ENCODE data around the gene ZNF618. TPM values are rescaled to one million over a fixed set of nuclear protein-coding genes. Genes with fewer than 3 reads are reported as not detected.

Gene ZNF618
- total RNA-seq, 1 experiment from 2014 or later = not detected

DNA sequence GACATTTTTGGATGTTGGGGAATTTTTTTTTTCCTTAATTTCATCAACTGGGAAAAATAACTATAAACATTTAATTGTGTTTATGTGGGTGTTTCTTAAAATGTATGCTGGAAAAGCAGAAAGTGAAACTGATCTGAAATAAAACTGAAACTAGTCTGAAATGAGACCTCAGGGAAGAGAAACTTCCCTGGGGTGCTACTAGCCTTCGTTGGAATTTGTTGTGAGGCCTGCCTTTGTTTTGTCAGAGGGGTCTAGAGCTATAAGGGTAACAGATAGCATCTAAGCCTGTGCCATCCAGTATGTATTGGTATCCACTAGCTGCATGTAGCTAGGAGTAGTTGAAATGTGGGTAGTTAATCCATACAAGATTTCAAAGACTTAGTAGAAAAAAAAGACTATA lies 10.4 kb downstream of the ZNF618 start:
- no peaks in the 10 kb centered on the region for H4K20me1 ChIP-seq (ENCODE audit: insufficient read depth, low read depth, low read length)
- no peaks in the 10 kb centered on the region for H3K79me2 ChIP-seq (ENCODE audit: low read length)
- no peak overlapping the region for H3K4me2 ChIP-seq (ENCODE audit: low read depth, low read length, poor library complexity, severe bottlenecking)
- H3K9ac ChIP-seq (ENCODE audit: low read length) = no peak overlapping the region
- no peaks in the 10 kb centered on the region for H3K9me2 ChIP-seq (replicated peaks; ENCODE audit: insufficient read depth, low read length)
- H3K4me3 ChIP-seq (ENCODE audit: low read length) = no peak overlapping the region
- no peaks in the 10 kb centered on the region for H3K36me3 ChIP-seq (ENCODE audit: insufficient read depth, low read length)
- H2AFZ ChIP-seq (ENCODE audit: low read length) = no peak overlapping the region
- no peaks in the 10 kb centered on the region for H3K27me3 ChIP-seq (ENCODE audit: low read length)
- no peaks in the 10 kb centered on the region for H3K4me1 ChIP-seq (ENCODE audit: low read length)
- no peak for DNase-seq
- no peak overlapping the region for H3K27ac ChIP-seq (ENCODE audit: low read length)
- no peaks in the 10 kb centered on the region for H3K9me3 ChIP-seq (ENCODE audit: low read length)

DNA sequence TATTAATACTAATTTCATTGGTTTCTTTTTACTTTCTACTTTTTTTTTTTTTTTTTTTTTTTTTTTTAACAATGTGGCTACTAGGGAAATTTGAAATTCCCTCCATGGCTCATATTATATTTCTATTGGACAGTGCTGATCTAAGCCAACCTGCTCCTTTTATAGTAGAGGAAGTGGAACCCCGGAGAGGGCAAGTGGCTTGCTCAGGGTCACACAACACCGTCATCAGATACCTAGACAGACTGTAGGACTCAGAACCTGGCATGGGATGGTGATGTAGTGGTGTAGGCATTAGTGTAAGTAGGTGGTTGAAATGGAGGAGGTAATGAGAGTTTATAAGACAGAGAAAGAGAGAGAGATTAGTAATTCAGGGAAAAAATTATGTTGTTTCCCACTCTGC lies 10.8 kb downstream of the ZNF618 start:
- Histone ChIP-seq H3K36me3 (ENCODE audit: insufficient read depth, low read length) (no peaks in the 10 kb centered on the region), H3K27ac (ENCODE audit: low read length) (no peak overlapping the region), H3K4me1 (ENCODE audit: low read length) (no peaks in the 10 kb centered on the region), H3K9me3 (ENCODE audit: low read length) (no peaks in the 10 kb centered on the region), H3K4me2 (ENCODE audit: low read depth, low read length, poor library complexity, severe bottlenecking) (no peak overlapping the region), H3K4me3 (ENCODE audit: low read length) (no peak overlapping the region), H3K9me2 (replicated peaks; ENCODE audit: insufficient read depth, low read length) (no peaks in the 10 kb centered on the region), H3K9ac (ENCODE audit: low read length) (no peak overlapping the region), H2AFZ (ENCODE audit: low read length) (no peak overlapping the region), H4K20me1 (ENCODE audit: insufficient read depth, low read depth, low read length) (no peaks in the 10 kb centered on the region), H3K27me3 (ENCODE audit: low read length) (no peaks in the 10 kb centered on the region), H3K79me2 (ENCODE audit: low read length) (no peaks in the 10 kb centered on the region)
- DNase-seq = no peak

- H3K36me3 ChIP-seq (ENCODE audit: insufficient read depth, low read length) = no peaks in the 10 kb centered on the region
- no peaks in the 10 kb centered on the region for H3K27me3 ChIP-seq (ENCODE audit: low read length)
- H3K9me2 ChIP-seq (replicated peaks; ENCODE audit: insufficient read depth, low read length) = no peaks in the 10 kb centered on the region
- no peaks in the 10 kb centered on the region for H4K20me1 ChIP-seq (ENCODE audit: insufficient read depth, low read depth, low read length)
- H3K27ac ChIP-seq (ENCODE audit: low read length) = no peak overlapping the region
- no peak overlapping the region for H3K4me3 ChIP-seq (ENCODE audit: low read length)
- H2AFZ ChIP-seq (ENCODE audit: low read length) = no peak overlapping the region
- H3K9ac ChIP-seq (ENCODE audit: low read length) = no peak overlapping the region
- H3K9me3 ChIP-seq (ENCODE audit: low read length) = no peaks in the 10 kb centered on the region
- H3K79me2 ChIP-seq (ENCODE audit: low read length) = no peaks in the 10 kb centered on the region
- no peak overlapping the region for H3K4me2 ChIP-seq (ENCODE audit: low read depth, low read length, poor library complexity, severe bottlenecking)
- no peaks in the 10 kb centered on the region for H3K4me1 ChIP-seq (ENCODE audit: low read length)
- DNase-seq = no peak
These were observed 11.3 kb downstream of the ZNF618 start for GRCh38 chr9:113887436-113887835.

DNA sequence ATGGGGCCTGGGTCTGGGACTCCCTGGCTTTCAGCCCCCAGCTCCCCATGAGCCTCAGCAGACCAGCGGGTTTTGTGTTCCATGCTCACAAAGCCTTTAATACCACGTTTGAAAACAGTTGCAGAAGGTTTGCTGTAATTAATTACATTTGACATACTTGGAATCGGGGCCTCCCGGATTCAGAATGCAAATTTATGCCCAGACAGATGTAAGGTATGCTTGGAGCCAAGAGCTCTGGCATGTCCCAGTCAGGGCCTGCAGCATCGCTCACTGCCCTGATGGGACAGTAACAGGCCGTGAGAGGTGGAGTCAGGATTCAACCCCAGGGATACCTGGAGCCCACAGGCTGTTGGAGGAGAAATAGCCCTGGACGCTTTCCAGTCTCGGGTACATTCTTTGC lies 12.2 kb downstream of the ZNF618 start:
- DNase-seq = no peak
- Histone ChIP-seq H3K4me3 (ENCODE audit: low read length) (no peak overlapping the region), H3K27me3 (ENCODE audit: low read length) (no peaks in the 10 kb centered on the region), H3K27ac (ENCODE audit: low read length) (no peak overlapping the region), H3K4me1 (ENCODE audit: low read length) (no peaks in the 10 kb centered on the region), H3K9me2 (replicated peaks; ENCODE audit: insufficient read depth, low read length) (no peaks in the 10 kb centered on the region), H3K36me3 (ENCODE audit: insufficient read depth, low read length) (no peaks in the 10 kb centered on the region), H3K9ac (ENCODE audit: low read length) (no peak overlapping the region), H3K4me2 (ENCODE audit: low read depth, low read length, poor library complexity, severe bottlenecking) (no peak overlapping the region), H3K79me2 (ENCODE audit: low read length) (no peaks in the 10 kb centered on the region), H4K20me1 (ENCODE audit: insufficient read depth, low read depth, low read length) (no peaks in the 10 kb centered on the region), H2AFZ (ENCODE audit: low read length) (no peak overlapping the region), H3K9me3 (ENCODE audit: low read length) (no peaks in the 10 kb centered on the region)

DNA sequence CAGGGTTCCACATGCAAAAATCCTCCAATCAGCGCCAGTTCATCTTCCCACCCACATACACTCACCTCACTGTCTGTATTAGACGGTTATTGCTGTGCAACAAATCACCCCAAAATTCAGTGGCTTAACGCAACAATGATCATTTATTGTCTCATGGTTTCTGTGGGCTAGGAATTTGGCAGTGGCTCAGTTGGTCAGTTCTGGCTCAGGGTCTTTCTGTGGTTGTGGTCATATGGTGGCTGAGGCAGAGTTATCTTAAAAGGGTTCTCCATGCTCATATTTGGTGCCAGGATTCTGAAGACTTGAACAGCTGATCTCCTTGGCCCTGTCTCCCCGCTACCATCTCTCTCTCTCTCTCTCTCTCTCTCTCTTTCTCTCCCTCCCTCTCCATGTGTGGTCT lies 12.9 kb downstream of the ZNF618 start:
- H3K4me3 ChIP-seq (ENCODE audit: low read length) = no peak overlapping the region
- no peak for DNase-seq
- H3K9me2 ChIP-seq (replicated peaks; ENCODE audit: insufficient read depth, low read length) = no peaks in the 10 kb centered on the region
- no peaks in the 10 kb centered on the region for H3K36me3 ChIP-seq (ENCODE audit: insufficient read depth, low read length)
- no peaks in the 10 kb centered on the region for H4K20me1 ChIP-seq (ENCODE audit: insufficient read depth, low read depth, low read length)
- H3K79me2 ChIP-seq (ENCODE audit: low read length) = no peaks in the 10 kb centered on the region
- no peaks in the 10 kb centered on the region for H3K9me3 ChIP-seq (ENCODE audit: low read length)
- no peak overlapping the region for H3K27ac ChIP-seq (ENCODE audit: low read length)
- H3K9ac ChIP-seq (ENCODE audit: low read length) = no peak overlapping the region
- no peaks in the 10 kb centered on the region for H3K4me1 ChIP-seq (ENCODE audit: low read length)
- H2AFZ ChIP-seq (ENCODE audit: low read length) = no peak overlapping the region
- H3K4me2 ChIP-seq (ENCODE audit: low read depth, low read length, poor library complexity, severe bottlenecking) = no peak overlapping the region
- H3K27me3 ChIP-seq (ENCODE audit: low read length) = no peaks in the 10 kb centered on the region

DNA sequence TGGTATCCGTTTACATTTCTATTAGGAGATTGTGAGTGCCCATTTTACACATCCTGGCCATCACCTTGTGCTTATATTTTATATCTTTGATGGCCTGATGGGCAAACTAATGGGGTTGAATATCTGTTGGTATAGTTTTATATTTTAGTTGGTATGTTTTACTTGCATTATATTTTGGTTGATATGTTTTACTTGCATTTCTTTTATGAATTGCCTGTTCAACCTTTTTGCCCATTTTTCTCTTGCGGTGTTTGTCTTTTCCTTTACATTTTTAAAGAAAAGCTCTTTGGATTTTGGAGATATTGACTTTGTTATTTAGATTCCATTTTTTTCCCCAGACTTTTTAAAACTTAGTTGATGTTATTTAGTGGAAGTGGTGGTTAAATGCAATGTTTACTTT lies 14.6 kb downstream of the ZNF618 start:
- no peaks in the 10 kb centered on the region for H4K20me1 ChIP-seq (ENCODE audit: insufficient read depth, low read depth, low read length)
- no peak overlapping the region for H3K4me2 ChIP-seq (ENCODE audit: low read depth, low read length, poor library complexity, severe bottlenecking)
- H3K27me3 ChIP-seq (ENCODE audit: low read length) = no peaks in the 10 kb centered on the region
- no peak overlapping the region for H3K27ac ChIP-seq (ENCODE audit: low read length)
- no peaks in the 10 kb centered on the region for H3K79me2 ChIP-seq (ENCODE audit: low read length)
- no peaks in the 10 kb centered on the region for H3K9me2 ChIP-seq (replicated peaks; ENCODE audit: insufficient read depth, low read length)
- H3K9ac ChIP-seq (ENCODE audit: low read length) = no peak overlapping the region
- no peak for DNase-seq
- no peak overlapping the region for H2AFZ ChIP-seq (ENCODE audit: low read length)
- no peaks in the 10 kb centered on the region for H3K4me1 ChIP-seq (ENCODE audit: low read length)
- no peaks in the 10 kb centered on the region for H3K9me3 ChIP-seq (ENCODE audit: low read length)
- H3K36me3 ChIP-seq (ENCODE audit: insufficient read depth, low read length) = no peaks in the 10 kb centered on the region
- no peak overlapping the region for H3K4me3 ChIP-seq (ENCODE audit: low read length)

- no peak overlapping the region for H2AFZ ChIP-seq (ENCODE audit: low read length)
- H3K4me1 ChIP-seq (ENCODE audit: low read length) = no peaks in the 10 kb centered on the region
- no peaks in the 10 kb centered on the region for H3K36me3 ChIP-seq (ENCODE audit: insufficient read depth, low read length)
- no peaks in the 10 kb centered on the region for H3K79me2 ChIP-seq (ENCODE audit: low read length)
- no peaks in the 10 kb centered on the region for H3K27me3 ChIP-seq (ENCODE audit: low read length)
- no peak overlapping the region for H3K4me2 ChIP-seq (ENCODE audit: low read depth, low read length, poor library complexity, severe bottlenecking)
- H3K9me3 ChIP-seq (ENCODE audit: low read length) = no peaks in the 10 kb centered on the region
- H3K4me3 ChIP-seq (ENCODE audit: low read length) = no peak overlapping the region
- DNase-seq = no peak
- no peak overlapping the region for H3K27ac ChIP-seq (ENCODE audit: low read length)
- no peaks in the 10 kb centered on the region for H3K9me2 ChIP-seq (replicated peaks; ENCODE audit: insufficient read depth, low read length)
- no peaks in the 10 kb centered on the region for H4K20me1 ChIP-seq (ENCODE audit: insufficient read depth, low read depth, low read length)
- no peak overlapping the region for H3K9ac ChIP-seq (ENCODE audit: low read length)
These were observed 16.9 kb downstream of the ZNF618 start for GRCh38 chr9:113892861-113893491.

- H3K4me3 ChIP-seq (ENCODE audit: low read length) = no peak overlapping the region
- H3K27ac ChIP-seq (ENCODE audit: low read length) = no peak overlapping the region
- H3K79me2 ChIP-seq (ENCODE audit: low read length) = no peaks in the 10 kb centered on the region
- H3K9me3 ChIP-seq (ENCODE audit: low read length) = no peaks in the 10 kb centered on the region
- H3K27me3 ChIP-seq (ENCODE audit: low read length) = no peaks in the 10 kb centered on the region
- no peak for DNase-seq
- no peak overlapping the region for H2AFZ ChIP-seq (ENCODE audit: low read length)
- no peaks in the 10 kb centered on the region for H4K20me1 ChIP-seq (ENCODE audit: insufficient read depth, low read depth, low read length)
- H3K4me1 ChIP-seq (ENCODE audit: low read length) = no peaks in the 10 kb centered on the region
- H3K9ac ChIP-seq (ENCODE audit: low read length) = no peak overlapping the region
- H3K36me3 ChIP-seq (ENCODE audit: insufficient read depth, low read length) = no peaks in the 10 kb centered on the region
- H3K9me2 ChIP-seq (replicated peaks; ENCODE audit: insufficient read depth, low read length) = no peaks in the 10 kb centered on the region
- no peak overlapping the region for H3K4me2 ChIP-seq (ENCODE audit: low read depth, low read length, poor library complexity, severe bottlenecking)
These were observed 18.1 kb downstream of the ZNF618 start for GRCh38 chr9:113894166-113894565.

- no peaks in the 10 kb centered on the region for H3K79me2 ChIP-seq (ENCODE audit: low read length)
These were observed 19.4 kb downstream of the ZNF618 start for GRCh38 chr9:113895526-113895925.

More at GRCh38 chr9:113895526-113895925, 19.4 kb downstream of the ZNF618 start:
- Histone ChIP-seq H3K9me3 (ENCODE audit: low read length) (no peaks in the 10 kb centered on the region), H3K27me3 (ENCODE audit: low read length) (no peaks in the 10 kb centered on the region), H4K20me1 (ENCODE audit: insufficient read depth, low read depth, low read length) (no peaks in the 10 kb centered on the region), H3K4me1 (ENCODE audit: low read length) (no peaks in the 10 kb centered on the region), H3K27ac (ENCODE audit: low read length) (no peak overlapping the region), H2AFZ (ENCODE audit: low read length) (no peak overlapping the region), H3K4me2 (ENCODE audit: low read depth, low read length, poor library complexity, severe bottlenecking) (no peak overlapping the region), H3K9me2 (replicated peaks; ENCODE audit: insufficient read depth, low read length) (no peaks in the 10 kb centered on the region), H3K4me3 (ENCODE audit: low read length) (no peak overlapping the region), H3K36me3 (ENCODE audit: insufficient read depth, low read length) (no peaks in the 10 kb centered on the region), H3K9ac (ENCODE audit: low read length) (no peak overlapping the region)
- DNase-seq = no peak

Measured in Karpas-422 (cell line).